Measurements from ENCODE around the gene TRIO.

GRCh38 chr5:14373685-14374084, 230.5 kb downstream of the TRIO start:
- no peak for TF ChIP-seq CTCF (tag by site-specific recombination; IDR thresholded peaks at IDR 0.05)
- TF ChIP-seq TRIM28 (IDR thresholded peaks at IDR 0.05; ENCODE audit: borderline replicate concordance, low read length), result no peak
- no peak for TF ChIP-seq TCF7L2 (IDR thresholded peaks at IDR 0.05; ENCODE audit: borderline replicate concordance, low read depth, low read length)
- no peak for TF ChIP-seq PRDM10 (tag by site-specific recombination; IDR thresholded peaks at IDR 0.05)
- no peak for TF ChIP-seq PBX3 (CRISPR knock-in tag; IDR thresholded peaks at IDR 0.05)
- no peak for TF ChIP-seq ZNF362 (tag by site-specific recombination; IDR thresholded peaks at IDR 0.05)
- no peak for TF ChIP-seq ZNF529 (tag by site-specific recombination; IDR thresholded peaks at IDR 0.05; ENCODE audit: insufficient replicate concordance)
- TF ChIP-seq ZNF274 (IDR thresholded peaks at IDR 0.05; ENCODE audit: low read length), result no peak
- TF ChIP-seq ZNF274 (tag by site-specific recombination; IDR thresholded peaks at IDR 0.05; ENCODE audit: borderline replicate concordance), result no peak
- TF ChIP-seq KLF16 (tag by site-specific recombination; IDR thresholded peaks at IDR 0.05), result no peak
- no peak for TF ChIP-seq ZNF830 (tag by site-specific recombination; IDR thresholded peaks at IDR 0.05; ENCODE audit: low read depth)
- TF ChIP-seq ZNF350 (tag by site-specific recombination; IDR thresholded peaks at IDR 0.05), result no peak
- TF ChIP-seq ZNF768 (tag by site-specific recombination; IDR thresholded peaks at IDR 0.05), result no peak
